ENCODE results near the gene MRPS6. TPM values are rescaled to one million over a fixed set of nuclear protein-coding genes. Genes with fewer than 3 reads are reported as not detected.

MRPS6 gene
- total and polyA plus RNA-seq, 2 donors from 2014 or later: 52.3 to 270 TPM

- H3K36me3 ChIP-seq (ENCODE audit: control insufficient read depth in 2 of 3, insufficient read depth in 3 of 3, low read length in 3 of 3): peaks cover 0 to 9% (median 0%) of the 10 kb centered on the region in 3 donors
- H3K9ac ChIP-seq (ENCODE audit: low read length in 3 of 3): peak overlapping the region in 2 of 3 donors; percentile 37 to 97
- H3K4me3 ChIP-seq (ENCODE audit: low read length in 3 of 3): peak overlapping the region in 2 of 3 donors; percentile 31 to 78
- no peak for FAIRE-seq
- H3K27ac ChIP-seq (ENCODE audit: low read depth in 2 of 2, low read length in 2 of 2): peak overlapping the region; percentile 55 to 81
- H3K9me3 ChIP-seq (ENCODE audit: control insufficient read depth in 2 of 3, insufficient read depth in 1 of 3, low read length in 3 of 3): no peaks in the 10 kb centered on the region
- intact Hi-C loops (cut with DNase I): no loop called here
- DNase-seq: no peak
- no peak for TF ChIP-seq CTCF (IDR thresholded peaks at IDR 0.05; ENCODE audit: borderline replicate concordance, extremely low read depth, insufficient read depth)
- H3K27me3 ChIP-seq (ENCODE audit: control insufficient read depth, insufficient read depth, low read length): no peaks in the 10 kb centered on the region
- peaks cover 0 to 31% (median 20%) of the 10 kb centered on the region in 3 donors for H3K4me1 ChIP-seq (ENCODE audit: control insufficient read depth in 2 of 3, insufficient read depth in 2 of 3, low read depth in 1 of 3, low read length in 3 of 3)
Measured at GRCh38 chr21:34076835-34077234, 3.5 kb downstream of the MRPS6 start.

GRCh38 chr21:34077888-34078287, 4.5 kb downstream of the MRPS6 start:
- H3K4me1 ChIP-seq (ENCODE audit: control insufficient read depth in 2 of 3, insufficient read depth in 2 of 3, low read depth in 1 of 3, low read length in 3 of 3): peaks cover 0 to 31% (median 16%) of the 10 kb centered on the region in 3 donors

GRCh38 chr21:34078915-34079314, 5.5 kb downstream of the MRPS6 start:
- intact Hi-C loops (cut with DNase I): no loop called here
- TF ChIP-seq CTCF (IDR thresholded peaks at IDR 0.05; ENCODE audit: borderline replicate concordance, extremely low read depth, insufficient read depth): no peak
- no peak for FAIRE-seq
- peaks cover 0 to 35% (median 16%) of the 10 kb centered on the region in 3 donors for H3K4me1 ChIP-seq (ENCODE audit: control insufficient read depth in 2 of 3, insufficient read depth in 2 of 3, low read depth in 1 of 3, low read length in 3 of 3)
- no peak for DNase-seq
- H3K36me3 ChIP-seq (ENCODE audit: control insufficient read depth in 2 of 3, insufficient read depth in 3 of 3, low read length in 3 of 3): peaks cover 0 to 9% (median 0%) of the 10 kb centered on the region in 3 donors
- H3K9ac ChIP-seq (ENCODE audit: low read length in 3 of 3): no peak overlapping the region
- H3K9me3 ChIP-seq (ENCODE audit: control insufficient read depth in 2 of 3, insufficient read depth in 1 of 3, low read length in 3 of 3): no peaks in the 10 kb centered on the region
- no peaks in the 10 kb centered on the region for H3K27me3 ChIP-seq (ENCODE audit: control insufficient read depth, insufficient read depth, low read length)
- peak overlapping the region in 1 of 3 donors; percentile 0 for H3K4me3 ChIP-seq (ENCODE audit: low read length in 3 of 3)
- peak overlapping the region; percentile 0 to 11 for H3K27ac ChIP-seq (ENCODE audit: low read depth in 2 of 2, low read length in 2 of 2)

More at GRCh38 chr21:34077888-34078287, 4.5 kb downstream of the MRPS6 start:
- TF ChIP-seq CTCF (IDR thresholded peaks at IDR 0.05; ENCODE audit: borderline replicate concordance, extremely low read depth, insufficient read depth): no peak
- Histone ChIP-seq H3K9me3 (ENCODE audit: control insufficient read depth in 2 of 3, insufficient read depth in 1 of 3, low read length in 3 of 3) (no peaks in the 10 kb centered on the region), H3K36me3 (ENCODE audit: control insufficient read depth in 2 of 3, insufficient read depth in 3 of 3, low read length in 3 of 3) (peaks cover 0 to 9% (median 0%) of the 10 kb centered on the region in 3 donors), H3K9ac (ENCODE audit: low read length in 3 of 3) (peak overlapping the region in 1 of 3 donors; percentile 97), H3K27me3 (ENCODE audit: control insufficient read depth, insufficient read depth, low read length) (no peaks in the 10 kb centered on the region), H3K4me3 (ENCODE audit: low read length in 3 of 3) (peak overlapping the region in 2 of 3 donors; percentile 10 to 38), H3K27ac (ENCODE audit: low read depth in 2 of 2, low read length in 2 of 2) (peak overlapping the region; percentile 26 to 57)
- intact Hi-C loops (cut with DNase I): no loop called here
- DNase-seq (no peak), FAIRE-seq (no peak)

- Histone ChIP-seq H3K27ac (ENCODE audit: low read depth in 2 of 2, low read length in 2 of 2) (no peak overlapping the region), H3K4me1 (ENCODE audit: control insufficient read depth in 2 of 3, insufficient read depth in 2 of 3, low read depth in 1 of 3, low read length in 3 of 3) (peaks cover 0 to 29% (median 14%) of the 10 kb centered on the region in 3 donors), H3K36me3 (ENCODE audit: control insufficient read depth in 2 of 3, insufficient read depth in 3 of 3, low read length in 3 of 3) (no peaks in the 10 kb centered on the region), H3K4me3 (ENCODE audit: low read length in 3 of 3) (no peak overlapping the region), H3K27me3 (ENCODE audit: control insufficient read depth, insufficient read depth, low read length) (no peaks in the 10 kb centered on the region), H3K9me3 (ENCODE audit: control insufficient read depth in 2 of 3, insufficient read depth in 1 of 3, low read length in 3 of 3) (no peaks in the 10 kb centered on the region), H3K9ac (ENCODE audit: low read length in 3 of 3) (no peak overlapping the region)
- no peak for DNase-seq
- FAIRE-seq: no peak
- intact Hi-C loops (cut with DNase I): no loop called here
- TF ChIP-seq CTCF (IDR thresholded peaks at IDR 0.05; ENCODE audit: borderline replicate concordance, extremely low read depth, insufficient read depth): no peak
Measured at GRCh38 chr21:34080710-34081109, 7.3 kb downstream of the MRPS6 start.
